ENCODE results near the gene TMEM63B.
"Not testable (repeated sequence)": the region's sequence is repeated elsewhere in the genome, so short reads cannot be mapped to it uniquely, and the experiment has no call there.

The TMEM63B gene

GRCh38 chr6:44127186-44128019, at the start of gene TMEM63B, which contains the start of gene MRPL14:
TMEM63B (plus strand) TSS chr6:44127554; CDS start chr6:44134585, 7,031 bp downstream.
MRPL14 (minus strand) TSS chr6:44127452; CDS start chr6:44116611, 10,841 bp downstream.
- peak; percentile 89 to 93 for DNase-seq

DNA sequence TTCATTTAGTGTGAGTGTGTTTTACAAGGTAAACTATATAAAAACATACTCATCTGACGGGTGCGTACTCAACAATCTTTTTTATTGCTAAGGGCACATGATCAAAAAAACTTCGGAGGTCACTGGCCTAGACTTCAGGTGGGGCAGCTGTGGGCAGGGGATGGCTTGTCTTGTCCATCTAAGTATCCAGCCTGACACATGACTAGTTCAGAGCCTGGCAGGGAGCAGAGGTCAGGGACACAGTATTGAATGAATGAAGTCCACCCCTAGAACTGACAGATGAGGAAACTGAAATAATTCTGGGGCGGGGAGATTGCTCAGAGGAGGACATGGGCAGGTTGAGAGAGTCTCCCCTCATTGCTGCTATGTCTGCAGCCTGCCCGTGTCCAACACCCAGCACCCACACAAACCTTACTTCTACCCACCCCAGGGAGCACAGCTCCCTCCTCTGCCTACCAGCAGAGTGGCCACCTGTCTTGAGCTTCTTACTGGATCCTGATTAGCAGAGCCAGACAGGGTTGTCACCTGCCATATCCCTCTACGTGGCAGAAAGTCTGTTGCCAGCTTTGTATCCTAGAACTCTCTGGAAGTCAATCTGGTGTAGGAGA, 49.0 kb upstream of the TMEM63B start:
- DNase-seq = no peak

DNA sequence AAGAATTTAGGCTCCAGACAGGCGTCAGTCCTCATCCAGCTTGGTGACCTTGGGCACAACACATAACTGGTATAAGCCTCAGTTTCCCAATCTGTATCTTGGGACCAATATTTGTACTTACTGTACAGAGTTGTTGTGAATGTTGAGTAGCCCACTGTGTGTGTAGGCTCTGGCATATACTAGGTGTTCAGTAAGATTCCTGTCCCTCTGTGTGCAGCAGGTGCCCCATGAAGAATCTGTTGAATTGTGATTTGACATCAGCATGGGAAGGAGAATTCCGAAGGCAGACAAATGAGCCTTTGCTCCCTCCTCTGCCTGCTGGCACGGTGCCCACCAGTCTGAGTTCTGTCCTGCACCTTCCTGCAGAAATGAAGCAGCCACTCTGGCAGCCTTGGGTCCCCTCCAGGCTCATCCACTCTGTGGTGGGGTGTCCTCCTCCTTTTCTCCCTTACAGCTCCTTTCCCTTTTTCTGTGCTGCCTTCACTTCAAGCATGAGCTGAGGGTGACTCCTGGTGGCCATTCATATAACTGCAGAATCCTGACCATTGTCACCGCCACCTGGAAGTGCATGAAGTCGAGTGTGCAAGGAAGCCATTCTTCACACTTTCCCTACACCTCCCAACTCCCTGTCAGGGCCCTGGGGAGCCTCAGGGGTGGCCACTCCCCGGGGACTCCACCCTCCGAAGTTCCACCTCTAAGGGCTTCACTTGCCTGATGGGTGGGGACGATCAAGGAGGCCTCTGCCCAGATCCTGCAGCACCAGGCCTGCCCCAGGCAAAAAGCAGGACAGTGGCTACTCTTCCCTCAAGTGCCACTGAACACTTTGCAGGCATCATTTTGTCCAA, 48.3 kb upstream of the TMEM63B start:
- peak; percentile 83 to 84 for DNase-seq

DNA sequence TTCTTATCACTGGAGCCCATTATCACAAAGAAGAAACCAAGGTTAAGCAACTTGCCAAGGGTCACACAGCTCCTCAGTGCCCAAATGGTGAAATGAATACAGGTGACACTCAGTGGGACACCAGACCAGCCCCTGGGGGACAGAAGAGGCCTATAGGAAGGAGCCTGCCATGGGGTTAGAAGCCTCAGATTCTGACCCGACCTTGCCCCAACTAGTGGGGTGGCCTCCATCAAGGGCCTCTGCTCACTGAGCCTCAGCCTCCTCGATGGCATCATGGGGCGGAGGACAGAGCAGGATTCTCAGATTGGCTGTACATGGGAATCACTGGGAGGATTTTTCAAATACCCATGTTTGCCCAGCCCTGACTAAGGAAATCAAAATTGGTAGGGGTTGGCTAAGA, 47.7 kb upstream of the TMEM63B start:
- no peak for DNase-seq

- no peak for DNase-seq
Observed at GRCh38 chr6:44080561-44081521, 46.5 kb upstream of the TMEM63B start.

DNA sequence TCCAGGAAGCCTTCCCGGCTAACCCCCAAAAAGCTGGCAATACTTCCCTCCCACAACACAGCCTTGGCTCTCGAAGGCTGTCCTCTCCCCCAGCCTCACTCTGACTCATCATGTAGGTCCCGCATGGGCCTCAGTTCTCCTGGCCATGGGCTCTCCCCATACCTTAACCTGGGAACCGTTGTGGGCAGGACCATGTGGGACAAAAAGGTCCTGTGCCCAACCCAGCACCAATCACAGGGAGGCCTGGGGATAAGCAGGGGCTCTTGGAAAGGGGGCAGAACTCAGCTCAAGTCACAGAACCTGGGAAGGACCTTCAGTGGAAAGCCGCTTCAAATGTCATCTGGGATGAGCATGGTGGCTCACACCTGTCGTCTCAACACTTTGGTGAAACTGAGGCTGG, 45.6 kb upstream of the TMEM63B start:
- no peak for DNase-seq

DNA sequence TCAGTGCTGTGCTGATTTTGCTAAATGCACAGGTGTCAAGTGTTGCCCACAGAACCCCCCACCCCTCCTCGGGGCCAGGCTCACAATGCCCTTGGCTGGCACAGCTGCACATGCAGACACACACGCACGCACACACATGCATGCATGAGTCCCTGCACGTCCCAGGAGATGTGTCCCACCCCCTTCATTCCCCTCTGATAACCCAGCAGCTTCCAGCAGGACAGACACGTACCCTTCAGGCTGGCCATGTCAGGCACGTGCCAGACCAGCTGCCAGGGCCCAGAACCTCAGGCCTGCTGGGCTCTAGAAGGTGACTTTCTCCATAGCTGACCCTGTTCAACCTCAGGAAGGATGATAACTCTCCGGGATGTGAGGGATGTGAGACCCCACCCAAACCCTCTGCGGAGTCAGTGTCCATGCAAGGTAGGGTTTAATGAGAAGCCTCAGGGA, 44.5 kb upstream of the TMEM63B start:
- no peak for DNase-seq

DNA sequence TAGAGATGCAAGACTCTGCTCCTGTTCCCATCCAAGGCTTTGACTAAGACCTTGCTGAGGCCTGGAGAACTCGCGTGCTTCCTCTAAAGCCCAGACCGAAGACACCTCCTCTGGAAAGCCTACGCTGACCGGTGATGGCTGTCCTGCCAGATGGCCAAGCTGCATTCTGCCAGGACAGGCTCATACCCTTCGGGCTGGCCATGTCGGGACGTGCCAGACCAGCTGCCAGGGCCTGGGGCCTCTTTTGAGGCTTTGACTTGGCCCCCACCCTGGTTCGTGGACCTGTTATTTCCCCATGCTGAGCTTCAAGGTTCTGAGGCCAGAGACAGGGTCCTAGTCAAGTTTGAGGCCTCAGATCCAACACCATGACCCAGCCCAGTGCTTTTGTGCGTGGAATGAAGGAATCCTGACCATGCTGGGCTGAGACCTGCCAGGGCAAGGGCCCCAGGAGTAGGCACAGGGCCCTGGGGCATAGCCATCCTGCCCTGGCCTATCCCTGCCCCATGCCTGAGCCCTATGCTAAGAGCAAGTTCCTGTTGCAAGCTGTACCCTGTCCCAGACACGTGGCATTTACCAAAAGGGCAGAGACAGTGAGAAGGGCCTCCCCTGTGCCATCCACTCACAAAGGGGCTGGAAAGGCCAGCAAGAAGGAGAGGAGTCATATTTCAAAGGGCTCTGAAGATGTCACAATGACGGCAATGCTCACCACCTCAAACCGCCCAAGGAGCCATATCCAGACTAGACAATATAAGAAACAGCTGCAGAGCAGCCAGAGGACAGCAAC, 42.9 kb upstream of the TMEM63B start:
- DNase-seq = no peak

- DNase-seq = no peak
Observed at GRCh38 chr6:44085219-44085618, 42.1 kb upstream of the TMEM63B start.

DNA sequence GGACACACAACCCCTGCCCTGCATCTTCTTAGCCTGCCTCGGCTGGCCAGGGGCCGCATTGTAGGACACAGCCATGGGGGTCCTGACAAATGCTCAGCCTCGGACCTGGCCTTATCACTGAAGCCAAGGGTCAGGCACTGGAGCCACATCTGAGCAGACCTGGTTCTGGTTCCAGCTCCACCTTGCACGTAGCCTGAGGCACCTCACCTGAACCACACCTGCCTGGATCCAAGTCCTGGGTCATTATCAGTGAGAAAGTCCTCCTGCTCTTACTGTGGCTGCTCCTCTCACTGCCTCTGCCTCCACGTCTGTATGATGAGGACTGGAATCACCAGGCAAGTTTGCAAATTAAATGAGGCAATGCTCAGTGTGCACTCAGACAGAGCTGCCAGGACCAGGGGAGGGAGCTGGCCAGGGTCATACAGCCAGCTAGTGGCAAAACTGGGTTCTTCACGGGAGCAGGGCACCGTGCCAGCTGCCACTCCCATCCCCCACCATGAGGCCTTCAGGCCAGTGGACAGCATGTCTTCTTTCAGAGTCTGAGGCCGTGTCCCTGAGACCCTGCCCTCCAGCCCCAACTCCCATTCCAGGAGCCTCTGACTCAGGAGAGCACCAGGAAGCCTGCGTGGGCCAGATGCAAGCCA, 40.3 kb upstream of the TMEM63B start:
- DNase-seq = no peak

- DNase-seq = no peak
Observed at GRCh38 chr6:44087623-44088022, 39.7 kb upstream of the TMEM63B start.

DNA sequence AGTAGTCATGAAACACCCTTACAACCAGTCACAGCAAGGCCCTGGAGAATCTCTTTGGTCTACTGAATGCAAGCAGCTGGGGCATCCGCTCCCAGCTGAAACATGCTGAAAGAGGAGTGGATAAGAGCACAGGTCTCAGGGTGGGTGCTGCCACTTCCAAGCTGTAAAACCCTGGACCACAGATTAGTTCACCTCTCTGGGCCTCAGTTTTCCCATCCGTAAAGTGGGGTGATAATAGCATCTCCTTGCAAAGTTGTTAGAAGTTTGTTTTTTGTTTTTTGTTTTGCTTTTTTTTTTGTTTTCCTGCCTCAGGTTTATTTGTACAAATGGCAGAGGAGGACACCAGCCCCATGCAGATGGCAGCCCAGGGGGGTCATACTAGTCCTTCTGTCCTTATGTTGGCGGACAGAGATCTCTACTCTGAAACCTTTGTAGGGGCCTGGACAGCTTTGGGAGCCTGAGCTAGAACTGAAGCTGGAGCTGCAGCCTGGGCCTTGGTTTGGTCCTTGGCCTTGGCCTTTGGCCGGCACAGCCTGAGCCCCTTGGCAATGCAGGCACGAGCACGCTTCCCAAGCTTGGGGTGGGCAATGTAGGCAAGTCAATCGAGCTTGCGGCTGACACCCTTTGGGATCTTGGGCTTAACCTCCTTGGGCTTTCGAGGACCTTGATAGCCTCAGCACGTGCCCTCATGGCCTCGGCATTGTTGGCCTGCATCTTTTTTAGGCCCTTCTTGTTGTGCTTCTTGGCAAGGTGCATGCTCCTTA, 38.3 kb upstream of the TMEM63B start:
- no peak for DNase-seq

DNA sequence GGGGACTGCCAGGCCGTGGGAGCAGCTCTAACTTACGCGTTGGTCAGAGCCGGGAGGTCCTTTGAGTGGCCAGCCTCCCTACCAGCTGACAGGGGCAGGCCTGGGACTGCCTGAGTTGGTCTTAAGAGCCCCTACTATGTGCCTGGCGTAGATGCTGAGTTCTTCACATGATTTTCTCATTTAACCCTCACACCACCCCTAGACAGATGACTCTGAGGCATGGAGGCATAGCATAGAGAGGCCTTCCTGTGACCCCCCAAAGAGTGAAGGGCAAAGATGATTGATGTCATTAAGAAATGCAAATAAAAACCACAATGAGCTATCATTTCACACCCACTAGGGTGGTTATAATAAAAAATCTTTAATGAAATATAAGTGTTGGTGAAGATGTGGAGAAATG, 36.9 kb upstream of the TMEM63B start:
- DNase-seq = no peak

DNA sequence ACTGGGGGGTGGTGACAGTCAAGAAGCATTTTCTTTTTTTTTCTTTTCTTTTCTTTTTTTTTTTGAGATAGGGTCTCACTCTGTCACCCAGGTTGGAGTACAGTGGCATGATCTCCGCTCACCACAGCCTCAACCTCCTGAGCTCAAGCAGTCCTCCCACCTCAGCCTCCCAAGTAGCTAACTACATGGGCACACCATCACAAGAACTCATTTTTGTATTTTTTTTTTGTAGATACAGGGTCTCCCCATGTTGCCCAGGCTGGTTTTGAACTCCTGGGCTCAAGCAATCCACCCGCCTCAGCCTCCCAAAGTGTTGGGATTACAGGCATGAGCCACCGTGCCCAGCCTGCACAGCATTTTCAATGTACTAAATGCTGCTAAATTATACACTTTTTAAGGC, 36.0 kb upstream of the TMEM63B start:
- not testable (repeated sequence) for DNase-seq

GRCh38 chr6:44091981-44092884, 35.1 kb upstream of the TMEM63B start:
- DNase-seq = no peak

DNA sequence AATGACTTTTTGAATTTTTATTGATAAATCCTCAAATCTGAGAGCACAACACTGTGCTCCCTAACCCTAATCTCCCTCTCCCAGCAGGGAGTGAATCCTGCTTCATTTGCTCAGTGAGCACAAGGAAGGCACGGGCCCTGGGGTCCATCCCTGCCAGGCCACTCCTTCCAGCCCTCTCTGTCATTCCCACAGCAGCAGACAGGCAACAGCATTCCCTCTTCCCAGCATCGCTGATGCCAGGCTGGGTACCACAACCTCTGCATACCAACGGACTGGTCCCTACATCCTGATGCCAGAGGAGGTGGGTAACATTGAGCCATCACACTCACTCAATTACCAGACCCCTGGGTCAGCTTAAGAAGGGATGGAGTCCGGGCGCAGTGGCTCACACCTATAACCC, 34.3 kb upstream of the TMEM63B start:
- DNase-seq = no peak

- DNase-seq = no peak
Observed at GRCh38 chr6:44093750-44094402, 33.5 kb upstream of the TMEM63B start.
